H54 (cell line): ENCODE results near the gene MYLK.
"Not testable (repeated sequence)": the region's sequence is repeated elsewhere in the genome, so short reads cannot be mapped to it uniquely, and the experiment has no call there.

Experiments
- DNase-seq: peaks from one replicate; pipeline ENCODE4 v3.0.0; 2011; ENCODE audit warnings: low spot score, mixed read lengths; ENCODE audit not compliant: insufficient read length
- FAIRE-seq: peaks from 3 replicates; lab custom pipeline; 2011; peaks lifted over from hg19 to GRCh38; lab: Jason Lieb, UNC
- POLR2A ChIP-seq: IDR thresholded peaks from 2 replicates; pipeline ENCODE4 v1.6.1; 2011; ENCODE audit warnings: low read depth, mild to moderate bottlenecking, low read length

MYLK gene

DNA sequence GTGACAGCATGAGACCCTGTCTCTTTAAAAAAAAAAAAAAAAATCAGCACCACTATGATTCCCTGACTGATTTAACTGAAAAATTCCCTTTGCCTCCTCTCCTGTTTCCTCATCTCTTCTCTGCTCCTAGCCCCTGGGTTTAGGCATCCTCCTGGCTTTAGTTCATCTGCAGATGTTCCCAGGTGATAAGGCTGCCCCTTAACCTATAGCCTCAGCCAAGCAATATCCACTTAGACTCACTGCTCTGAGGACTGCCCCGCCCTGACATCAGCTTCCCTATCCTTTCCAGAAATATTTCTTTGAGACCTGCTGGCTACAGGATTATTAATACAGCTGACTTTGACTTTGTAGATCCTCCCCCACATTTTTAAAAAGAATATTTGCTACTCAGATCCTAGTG is 259.8 kb downstream of the MYLK start:
- no peak for TF ChIP-seq POLR2A
- FAIRE-seq (no peak), DNase-seq (no peak)

DNA sequence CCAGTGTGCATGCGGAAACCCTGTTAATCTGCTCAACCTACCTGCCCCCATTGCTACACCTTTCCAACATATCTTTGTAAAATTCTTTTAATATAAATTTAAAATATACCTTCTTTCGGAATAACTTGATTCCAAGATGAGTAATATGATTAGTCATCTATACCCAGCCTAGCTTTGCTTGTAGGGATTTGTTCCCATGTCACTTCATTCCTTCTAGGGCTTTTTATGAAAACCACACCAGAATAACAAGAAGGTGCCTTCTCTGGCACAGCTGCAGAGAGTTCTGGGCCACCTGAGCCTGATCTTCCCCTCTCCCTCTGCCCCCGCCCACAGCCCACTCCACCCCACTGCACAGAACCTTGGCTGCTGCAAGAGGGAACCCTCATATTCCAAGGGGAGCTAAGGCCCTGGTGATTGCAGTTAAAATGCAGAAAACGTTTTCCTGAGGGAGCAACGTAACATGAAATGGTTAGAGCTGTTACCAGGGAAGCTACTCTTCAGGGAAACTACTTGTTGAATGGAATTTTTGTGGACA is 260.7 kb downstream of the MYLK start:
- DNase-seq: no peak
- TF ChIP-seq POLR2A: no peak
- no peak for FAIRE-seq

DNA sequence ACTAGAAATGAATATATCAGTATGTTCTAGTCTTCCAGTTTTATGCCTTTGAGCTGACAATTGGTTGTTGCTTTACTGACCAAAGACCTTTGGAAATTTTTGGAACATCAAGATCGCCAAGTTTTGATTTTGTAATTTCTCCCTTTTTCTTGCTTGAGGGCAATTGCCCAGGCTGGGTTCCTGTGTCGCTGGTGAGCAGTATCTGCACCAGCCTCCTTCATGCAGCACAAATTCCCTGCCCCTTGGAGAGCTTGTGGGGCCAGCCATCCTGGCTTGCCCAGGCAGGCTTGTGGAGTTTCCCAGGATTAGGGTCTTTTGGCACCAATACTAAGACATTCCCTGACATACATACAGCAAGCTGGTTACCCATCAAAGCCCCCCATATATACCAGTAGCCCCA is 261.4 kb downstream of the MYLK start:
- FAIRE-seq: no peak
- no peak for DNase-seq
- no peak for TF ChIP-seq POLR2A

DNA sequence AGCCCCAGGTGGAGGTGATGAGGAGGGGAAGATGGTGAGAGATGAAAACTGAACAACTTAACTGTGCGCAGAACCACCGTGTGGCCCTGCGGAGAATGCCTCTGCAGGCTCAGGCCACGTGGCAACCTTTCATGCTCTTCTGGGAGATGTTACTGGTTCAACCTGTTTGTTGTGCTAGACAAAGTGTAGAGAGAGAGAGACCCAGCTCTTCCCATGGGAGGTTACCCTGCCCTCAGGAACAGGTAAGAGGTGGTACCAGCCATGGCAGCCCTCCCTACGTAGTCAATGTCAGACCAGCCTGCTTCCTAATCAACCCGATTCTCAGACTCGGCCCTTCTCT is 262.3 kb downstream of the MYLK start:
- no peak for TF ChIP-seq POLR2A
- FAIRE-seq (no peak), DNase-seq (no peak)

DNA sequence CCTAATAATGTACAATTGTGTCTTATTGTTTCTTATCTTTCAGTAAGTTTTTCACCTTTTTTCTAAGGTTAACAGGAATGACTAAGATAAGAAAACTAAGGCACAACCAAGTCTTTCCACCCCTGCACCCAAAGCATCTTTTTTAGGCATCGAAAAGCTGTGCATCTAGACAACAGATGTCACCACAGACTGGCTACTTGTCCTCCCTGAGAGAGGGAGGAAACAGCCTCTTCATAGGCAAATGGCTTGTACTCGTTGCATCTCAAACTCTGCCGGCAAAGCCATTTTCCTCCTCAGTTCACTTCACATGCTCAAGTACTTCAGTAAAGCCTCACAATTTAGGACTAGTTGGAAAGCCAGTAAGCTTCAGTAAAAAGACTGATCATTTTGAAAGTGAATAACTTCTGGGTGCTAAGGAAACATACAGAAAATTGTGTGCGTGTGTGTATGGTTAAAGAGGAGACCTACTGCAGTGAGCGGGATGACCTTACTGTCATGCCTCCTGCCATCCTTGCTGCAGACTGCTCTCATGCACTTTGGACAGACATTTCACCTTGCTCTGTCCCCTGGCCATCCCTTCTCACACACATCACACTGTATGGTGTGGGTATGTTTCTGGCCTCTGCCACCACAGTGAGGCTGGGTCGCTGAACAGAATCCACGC is 262.8 kb downstream of the MYLK start:
- no peak for DNase-seq
- no peak for TF ChIP-seq POLR2A
- FAIRE-seq: no peak

DNA sequence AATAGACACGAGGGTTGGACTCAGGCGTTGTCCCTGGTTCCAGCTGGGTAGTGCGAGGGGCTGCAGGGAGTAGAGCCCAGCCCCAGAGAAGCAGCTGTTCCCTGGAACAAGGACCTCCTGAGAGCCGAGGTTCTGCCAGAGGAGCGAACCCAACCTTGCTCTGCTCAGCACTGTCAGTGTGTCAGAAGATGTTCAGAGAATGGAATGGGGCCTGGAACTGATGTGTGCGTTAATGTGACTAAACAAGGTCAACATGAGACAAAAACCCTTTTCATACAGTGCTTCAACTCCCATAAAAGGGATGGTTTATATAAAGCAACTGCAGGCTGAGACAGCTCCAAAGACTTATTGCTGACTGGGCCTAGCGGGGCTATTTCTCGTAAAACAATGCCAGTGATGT is 263.8 kb downstream of the MYLK start:
- DNase-seq (no peak), FAIRE-seq (no peak)
- TF ChIP-seq POLR2A: no peak

DNA sequence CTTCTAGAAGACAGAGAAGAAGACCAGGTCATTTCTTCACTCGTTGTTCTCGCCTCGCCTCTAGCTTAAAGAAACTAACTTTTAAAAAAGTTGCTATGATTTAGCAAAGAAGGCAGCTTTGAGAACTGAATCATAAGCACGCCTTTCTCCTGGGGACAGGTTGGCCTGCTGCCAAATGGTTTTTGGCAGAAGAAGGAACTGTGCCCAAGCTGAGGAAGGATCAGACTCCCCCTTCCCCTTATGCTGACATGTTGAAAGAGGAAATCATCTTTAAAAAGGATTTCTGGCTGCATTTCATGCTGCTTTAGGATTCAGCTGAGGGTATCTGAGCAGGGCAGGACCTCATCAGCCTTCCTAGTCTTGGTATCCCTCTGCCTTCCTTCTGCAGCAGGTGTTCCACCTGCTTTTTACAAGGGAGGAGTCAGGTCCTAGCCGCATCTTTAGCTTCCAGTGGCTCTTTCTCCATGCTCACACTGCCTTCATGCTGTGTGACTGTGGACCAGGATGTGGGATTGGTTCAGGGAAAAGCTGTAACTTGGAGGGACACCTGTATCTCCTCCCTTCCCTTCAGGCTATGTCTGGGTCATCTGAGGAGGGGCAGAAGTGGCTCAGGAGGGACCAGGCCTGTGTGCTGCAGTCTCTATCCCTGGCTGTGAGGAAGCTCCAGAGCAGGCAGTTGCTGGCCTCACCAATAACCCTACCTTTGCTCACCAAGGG is 265.2 kb downstream of the MYLK start:
- DNase-seq (no peak), FAIRE-seq (no peak)
- no peak for TF ChIP-seq POLR2A

DNA sequence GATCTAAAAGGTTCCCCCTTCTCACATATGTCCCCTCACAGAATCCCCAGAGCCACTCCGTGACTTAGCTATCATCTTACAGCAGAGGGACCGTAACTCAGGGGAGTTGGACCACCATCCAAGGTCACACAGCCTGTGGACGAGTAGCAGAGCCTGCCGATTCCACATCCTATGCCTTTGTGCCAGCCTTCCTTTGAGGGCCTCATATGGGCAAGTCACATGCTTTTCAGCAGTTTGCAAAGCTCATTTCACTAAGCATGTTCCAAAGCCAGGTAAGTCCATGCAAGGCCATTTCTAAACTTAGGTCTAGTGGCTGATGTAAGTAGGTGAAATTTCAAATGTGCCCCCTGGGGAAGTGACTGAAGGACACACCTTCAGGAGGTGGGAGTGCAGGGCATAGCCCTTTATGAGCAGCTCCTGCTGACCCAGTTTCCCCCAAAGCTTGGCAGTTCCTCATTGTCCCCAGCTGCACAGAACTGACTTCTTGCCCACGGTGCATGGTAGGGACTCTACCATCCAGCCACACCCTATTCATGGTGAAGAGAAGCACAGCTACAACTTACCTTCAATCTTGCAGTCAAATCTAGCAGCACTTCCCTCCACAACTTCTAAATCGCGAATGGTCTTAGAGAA is 265.9 kb downstream of the MYLK start:
- DNase-seq: no peak

DNA sequence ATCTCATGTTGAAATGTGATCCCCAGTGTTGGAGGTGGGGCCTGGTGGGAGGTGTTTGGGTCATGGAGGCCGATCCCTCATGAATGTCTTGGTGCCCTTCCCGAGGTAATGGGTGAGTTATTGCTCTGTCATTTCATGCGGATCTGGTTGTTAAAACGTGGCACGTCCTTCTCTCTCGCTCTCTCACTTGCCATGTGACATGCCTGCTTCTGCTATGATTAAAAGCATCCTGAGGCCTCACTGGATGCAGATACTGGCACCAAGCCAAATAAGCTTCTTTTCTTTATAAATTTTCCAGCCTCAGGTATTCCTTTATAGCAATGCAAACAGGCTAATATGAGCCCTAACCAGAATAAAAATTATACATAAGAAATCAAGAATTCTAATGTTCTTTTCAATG is 267.5 kb downstream of the MYLK start:
- no peak for TF ChIP-seq POLR2A
- no peak for FAIRE-seq
- DNase-seq: no peak

More for the DNA sequence above, 265.9 kb downstream of the MYLK start:
- no peak for FAIRE-seq
- no peak for TF ChIP-seq POLR2A

DNA sequence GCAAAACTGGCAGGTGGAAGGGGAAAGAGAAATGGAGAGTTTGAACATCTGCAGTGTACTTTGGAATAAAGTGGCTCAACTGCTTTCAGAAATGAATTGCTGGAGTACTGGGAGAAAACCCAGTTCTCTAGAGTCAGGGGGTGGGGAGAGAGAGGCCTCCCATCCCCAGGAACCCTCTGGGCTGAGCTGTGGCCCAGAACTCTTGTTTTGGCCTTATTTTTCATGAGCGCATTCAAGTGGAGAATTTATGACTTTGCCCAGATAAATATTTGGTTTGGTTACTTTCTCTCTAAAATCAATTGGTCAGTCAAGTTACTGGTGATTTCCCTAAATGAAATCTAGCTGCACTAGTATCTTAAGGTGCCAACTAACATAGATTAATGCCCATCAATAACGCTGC is 270.6 kb downstream of the MYLK start:
- FAIRE-seq: no peak

DNA sequence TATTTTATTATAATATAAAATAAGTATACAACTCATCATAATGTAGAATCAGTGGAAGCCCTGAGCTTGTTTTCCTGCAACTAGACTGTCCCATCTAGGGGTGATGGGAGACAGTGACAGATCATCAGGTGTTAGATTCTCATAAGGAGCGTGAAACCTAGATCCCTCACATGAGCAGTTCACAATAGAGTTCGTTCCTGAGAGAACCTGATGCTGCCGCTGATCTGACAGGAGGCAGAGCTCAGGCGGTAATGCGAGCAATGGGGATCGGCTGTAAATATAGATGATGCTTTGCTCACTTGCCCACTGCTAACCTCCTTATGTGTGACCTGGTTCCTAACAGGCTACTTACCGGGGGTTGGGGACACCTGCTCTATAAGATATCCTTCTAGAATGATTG is 272.5 kb downstream of the MYLK start:
- not testable (repeated sequence) for DNase-seq, FAIRE-seq

More for the DNA sequence above, 270.6 kb downstream of the MYLK start:
- no peak for DNase-seq
- no peak for TF ChIP-seq POLR2A

DNA sequence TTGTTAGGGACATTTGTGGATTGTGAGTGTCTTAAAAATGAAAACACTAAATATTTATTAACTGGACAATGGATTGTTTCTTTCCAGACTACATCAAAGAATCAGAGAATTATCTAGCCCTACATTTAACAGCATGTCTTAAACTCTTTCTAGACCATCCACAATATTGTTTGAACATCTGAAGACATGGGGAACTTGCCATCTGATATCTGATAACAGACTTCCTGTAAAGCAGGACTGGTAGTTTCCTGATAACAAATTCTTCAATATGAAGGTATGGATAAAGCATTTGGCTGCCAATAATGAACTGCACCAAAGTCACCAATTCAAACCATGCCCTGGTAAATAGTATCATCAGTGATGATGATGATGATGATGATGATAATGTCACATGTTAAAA is 273.1 kb downstream of the MYLK start:
- FAIRE-seq (no peak), DNase-seq (no peak)
- TF ChIP-seq POLR2A: no peak

DNA sequence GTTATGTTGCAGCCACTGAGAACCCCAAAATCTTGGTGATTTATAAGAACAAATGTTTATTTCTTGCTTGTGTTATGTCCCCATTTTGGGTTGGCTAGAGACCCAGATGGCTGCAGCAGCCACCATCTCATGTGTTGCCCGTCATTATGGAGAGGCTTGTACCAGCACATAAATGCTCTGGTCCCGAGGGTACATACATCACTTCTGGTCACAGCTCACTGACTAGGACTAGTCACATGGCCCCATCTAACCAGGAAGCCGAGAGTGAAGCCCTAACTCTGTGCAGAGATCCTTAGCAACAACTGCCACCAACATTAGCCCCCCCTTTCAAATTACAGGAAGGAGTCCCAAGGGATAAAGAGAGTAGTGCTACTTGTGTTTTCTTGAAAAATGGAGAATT is 273.8 kb downstream of the MYLK start:
- no peak for DNase-seq
- no peak for FAIRE-seq
- no peak for TF ChIP-seq POLR2A

DNA sequence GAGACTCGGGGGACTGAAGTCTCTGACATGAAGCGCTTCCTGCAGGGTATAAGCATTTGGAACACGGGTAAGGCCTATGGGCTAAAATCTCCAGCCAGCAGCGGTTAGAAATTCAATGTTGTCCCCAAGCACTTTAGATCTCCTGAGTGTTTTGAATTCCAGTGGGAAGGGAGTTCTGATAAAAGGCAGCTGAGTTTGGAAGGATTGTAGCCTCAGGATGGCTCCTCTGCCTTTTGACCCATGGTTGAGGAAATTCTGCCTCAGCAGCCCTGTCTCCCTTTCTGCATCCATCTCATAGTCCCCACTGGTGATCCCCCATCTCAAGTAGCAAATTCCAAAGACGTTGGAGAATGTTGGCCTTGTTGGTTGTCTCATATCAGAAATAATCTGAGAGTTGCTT is 275.1 kb downstream of the MYLK start:
- DNase-seq: no peak
- no peak for TF ChIP-seq POLR2A
- FAIRE-seq: no peak
